ENCODE results near the gene ANKRD33.
A peak's percentile ranks its signal among the peaks of the same experiment; 100 is the strongest.

The ANKRD33 gene

DNA sequence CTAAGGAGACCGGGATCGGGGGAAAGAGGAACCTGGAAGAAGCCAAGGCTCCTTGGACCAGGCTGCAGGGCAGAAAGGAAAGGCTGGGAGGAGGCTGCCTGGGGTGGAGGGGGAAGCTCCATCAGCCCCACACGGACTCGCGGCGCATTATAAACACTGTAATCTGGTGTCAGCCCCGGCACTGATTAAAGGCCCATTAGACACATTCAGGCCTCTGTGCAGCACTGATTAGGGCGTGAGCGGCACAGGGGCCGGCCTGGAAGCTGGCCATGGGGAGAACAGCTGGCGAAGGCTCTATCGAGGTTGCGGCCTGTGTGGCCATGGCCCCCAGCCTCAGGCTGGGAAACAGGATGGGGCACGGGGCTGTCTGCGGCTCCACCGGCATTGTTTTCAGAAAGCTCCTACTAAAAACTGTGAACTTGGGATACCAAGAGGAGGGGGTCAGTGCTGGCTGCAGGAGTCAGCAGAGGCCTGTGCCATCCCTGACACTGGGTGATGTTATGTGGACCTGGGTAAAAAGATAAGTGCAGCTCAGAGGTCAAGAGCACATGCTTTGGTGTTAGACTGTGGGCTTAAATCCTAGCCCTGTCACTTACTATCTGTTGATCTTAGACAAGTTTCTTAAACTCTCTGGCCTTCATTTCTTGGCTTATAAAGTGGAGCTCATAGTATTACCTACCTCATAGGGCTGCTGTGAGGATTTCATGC is 30.0 kb downstream of the ANKRD33 start:
- no peak for DNase-seq (ENCODE audit: low spot score)

DNA sequence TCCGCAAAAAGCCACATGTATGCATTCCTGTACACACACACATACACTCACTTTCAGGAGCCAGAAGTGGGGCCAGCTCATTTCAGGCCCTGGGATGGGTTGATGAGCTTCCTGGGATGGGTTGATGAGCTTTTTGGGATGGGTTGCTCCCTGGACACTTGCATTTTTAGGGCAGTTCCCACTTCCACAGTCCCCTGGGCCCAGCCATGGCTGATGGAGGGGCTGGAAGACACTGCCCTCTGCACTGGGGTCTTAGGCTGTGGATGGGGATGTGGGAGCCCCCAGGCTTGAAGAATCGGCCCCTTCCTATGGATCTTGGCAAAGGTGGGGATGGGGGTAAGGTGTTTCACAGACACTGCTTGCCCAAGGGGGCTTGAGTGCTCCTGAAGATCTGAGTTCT is 32.1 kb downstream of the ANKRD33 start:
- DNase-seq (ENCODE audit: low spot score) = no peak

DNA sequence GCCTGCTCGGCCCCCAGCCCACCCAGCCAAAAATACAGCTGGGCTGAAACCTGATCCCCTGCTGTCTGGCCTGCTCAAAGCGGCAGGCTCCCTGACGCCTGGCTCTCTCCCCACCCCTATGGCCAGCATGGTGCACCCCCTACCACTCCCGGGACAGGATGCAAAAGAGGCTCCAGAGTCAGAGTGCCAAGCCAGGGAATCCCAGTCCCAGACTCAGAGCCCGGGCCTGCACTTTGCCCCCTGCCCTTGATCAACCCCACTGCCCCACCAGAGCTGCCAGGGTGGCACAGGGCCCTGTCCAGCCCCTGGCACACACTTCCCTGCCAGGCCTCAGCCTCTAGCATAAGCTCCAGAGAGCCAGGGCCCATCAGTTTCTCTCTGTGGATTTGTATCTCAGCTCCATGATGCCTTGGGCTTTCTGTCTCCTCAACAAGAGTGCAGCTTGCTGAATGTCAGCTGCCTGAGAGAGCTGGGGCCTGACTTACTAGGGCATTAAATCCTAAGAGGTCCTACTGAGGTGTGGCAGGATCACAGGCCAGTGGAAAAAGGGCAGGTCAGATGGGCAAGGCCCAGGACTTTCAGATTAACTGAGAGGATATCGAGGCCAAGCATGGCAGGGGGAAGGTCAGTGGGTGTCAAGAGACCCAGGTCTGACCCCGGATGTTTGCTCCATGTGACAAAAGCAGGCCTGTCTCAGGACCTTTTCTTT is 33.3 kb downstream of the ANKRD33 start:
- no peak for DNase-seq (ENCODE audit: low spot score)

DNA sequence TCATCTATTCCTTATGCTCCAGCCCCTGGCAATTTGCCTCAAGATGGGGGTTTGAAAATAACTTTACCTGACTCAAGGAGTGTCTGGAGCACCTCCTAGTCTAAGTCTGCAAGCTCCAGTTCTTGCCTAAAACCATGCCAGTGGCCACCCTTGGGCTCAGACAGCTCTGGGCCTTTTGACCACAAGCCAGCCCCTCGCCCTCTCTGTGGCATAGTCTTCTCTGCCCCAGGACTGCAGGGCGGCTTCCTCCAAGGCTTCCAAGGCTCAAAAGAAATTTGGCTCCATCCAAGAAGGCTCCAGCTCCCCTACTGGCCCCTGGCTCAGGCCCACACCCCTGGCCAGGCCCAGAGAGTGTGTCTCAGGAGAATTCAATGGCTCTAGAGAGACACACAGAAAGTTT is 34.2 kb downstream of the ANKRD33 start:
- DNase-seq (ENCODE audit: low spot score) = no peak

DNA sequence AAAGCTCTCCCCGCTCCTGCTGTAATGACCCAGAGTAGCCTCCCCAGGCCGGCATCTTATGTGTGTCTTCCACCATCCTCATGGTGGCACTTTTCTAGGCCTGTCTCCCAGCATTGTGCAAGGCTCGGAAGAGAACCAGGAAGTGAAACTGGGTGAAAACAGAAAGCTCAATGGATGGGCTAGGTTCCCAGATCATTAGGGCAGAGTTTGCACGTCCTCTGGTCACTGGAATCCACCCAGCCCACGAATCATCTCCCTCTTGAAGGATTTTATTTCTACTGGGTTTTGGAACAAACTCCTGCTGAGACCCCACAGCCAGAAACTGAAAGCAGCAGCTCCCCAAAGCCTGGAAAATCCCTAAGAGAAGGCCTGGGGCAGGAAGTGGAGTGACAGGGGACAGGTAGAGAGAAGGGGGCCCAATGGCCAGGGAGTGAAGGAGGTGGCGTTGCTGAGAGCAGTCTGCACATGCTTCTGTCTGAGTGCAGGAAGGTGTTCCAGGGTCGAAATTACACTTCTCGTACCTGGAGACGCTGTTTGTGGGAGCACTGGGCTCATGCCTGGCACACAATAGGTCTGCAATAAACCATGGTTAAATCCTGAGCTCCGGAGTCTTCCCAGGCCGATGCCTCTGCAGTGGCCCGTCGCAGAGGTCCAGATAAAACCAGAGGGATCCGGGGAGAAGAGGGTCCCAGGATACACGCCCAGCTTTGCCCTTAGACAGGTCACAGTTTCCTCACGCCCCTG is 35.0 kb downstream of the ANKRD33 start:
- peak; percentile 75 for DNase-seq (ENCODE audit: low spot score)

DNA sequence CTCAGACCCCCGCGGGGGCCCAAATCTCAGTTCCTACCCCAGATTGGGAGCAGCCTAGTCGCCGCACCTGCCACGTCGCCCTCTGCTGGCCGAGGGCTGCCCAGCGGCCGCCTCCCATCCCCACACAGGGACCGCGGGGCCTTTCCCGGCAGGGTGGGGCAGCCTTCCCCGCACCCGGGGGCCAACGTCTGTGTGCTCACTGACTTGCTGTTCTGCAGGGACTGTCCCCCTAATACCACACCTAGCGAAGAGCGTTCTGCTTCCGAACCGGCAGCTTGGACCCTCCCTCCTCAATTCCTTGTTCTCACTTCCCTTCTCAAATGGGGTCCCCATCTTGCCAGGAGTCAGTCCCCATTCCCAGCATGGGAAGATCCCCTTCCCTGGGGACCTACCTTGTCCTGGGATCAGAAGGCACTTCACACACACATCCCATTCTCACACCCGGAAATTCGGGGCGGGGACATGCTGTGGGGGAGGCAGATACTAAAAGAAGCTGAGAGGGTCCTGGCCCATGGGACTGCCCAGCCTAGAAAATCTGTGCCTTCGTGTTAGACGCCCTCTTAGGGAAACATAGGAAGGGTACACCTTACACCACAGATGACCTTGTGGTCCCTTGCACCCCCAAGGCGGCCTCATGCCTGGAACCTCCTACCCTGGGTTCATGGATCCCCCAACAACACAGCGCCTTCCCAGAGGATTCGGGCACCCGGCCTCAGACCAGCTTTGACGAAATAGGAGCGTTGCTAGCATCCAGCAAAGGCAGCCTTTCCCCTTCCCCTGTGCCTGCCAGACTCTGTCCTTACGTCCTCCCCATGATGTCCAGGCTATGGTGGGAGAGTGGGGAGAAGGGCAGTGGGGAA is 35.8 kb downstream of the ANKRD33 start:
- DNase-seq (ENCODE audit: low spot score) = peak; percentile 89

DNA sequence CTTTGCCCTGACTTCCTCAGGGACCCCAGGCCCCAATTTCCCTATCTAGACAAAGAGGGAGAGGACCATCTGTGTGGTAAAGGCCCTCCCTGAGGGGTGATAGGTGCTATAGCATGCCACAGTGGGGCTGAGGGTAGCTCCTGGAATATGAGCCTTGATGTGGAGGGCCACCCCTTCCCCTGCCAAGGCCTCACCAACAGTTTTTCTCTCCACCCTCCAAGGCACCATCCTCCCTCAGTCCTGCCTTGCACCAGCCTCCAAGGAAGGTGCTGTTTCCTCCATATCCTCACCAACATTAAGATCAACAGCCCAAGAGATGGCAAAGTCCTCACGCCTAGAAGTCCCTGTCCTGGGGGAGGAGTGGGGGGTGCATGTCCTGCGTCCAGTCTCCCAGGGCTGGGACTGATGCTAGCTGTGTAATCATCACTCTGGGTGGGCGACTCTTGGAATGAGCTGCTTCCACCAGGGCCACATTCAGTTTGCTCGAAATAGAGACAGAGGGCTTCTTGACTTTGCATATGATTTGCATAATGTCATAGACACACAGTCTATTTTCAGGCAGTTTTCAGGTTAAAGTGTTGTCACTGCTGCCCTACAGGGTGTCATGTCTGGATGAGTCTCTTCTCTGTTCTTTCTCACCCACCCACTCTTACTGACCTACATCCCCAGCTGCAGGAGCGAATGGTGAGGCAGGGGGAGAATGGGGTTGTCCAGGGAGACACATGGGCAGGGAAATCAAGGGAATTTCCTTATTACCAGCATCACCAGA is 36.8 kb downstream of the ANKRD33 start:
- DNase-seq (ENCODE audit: low spot score) = no peak

DNA sequence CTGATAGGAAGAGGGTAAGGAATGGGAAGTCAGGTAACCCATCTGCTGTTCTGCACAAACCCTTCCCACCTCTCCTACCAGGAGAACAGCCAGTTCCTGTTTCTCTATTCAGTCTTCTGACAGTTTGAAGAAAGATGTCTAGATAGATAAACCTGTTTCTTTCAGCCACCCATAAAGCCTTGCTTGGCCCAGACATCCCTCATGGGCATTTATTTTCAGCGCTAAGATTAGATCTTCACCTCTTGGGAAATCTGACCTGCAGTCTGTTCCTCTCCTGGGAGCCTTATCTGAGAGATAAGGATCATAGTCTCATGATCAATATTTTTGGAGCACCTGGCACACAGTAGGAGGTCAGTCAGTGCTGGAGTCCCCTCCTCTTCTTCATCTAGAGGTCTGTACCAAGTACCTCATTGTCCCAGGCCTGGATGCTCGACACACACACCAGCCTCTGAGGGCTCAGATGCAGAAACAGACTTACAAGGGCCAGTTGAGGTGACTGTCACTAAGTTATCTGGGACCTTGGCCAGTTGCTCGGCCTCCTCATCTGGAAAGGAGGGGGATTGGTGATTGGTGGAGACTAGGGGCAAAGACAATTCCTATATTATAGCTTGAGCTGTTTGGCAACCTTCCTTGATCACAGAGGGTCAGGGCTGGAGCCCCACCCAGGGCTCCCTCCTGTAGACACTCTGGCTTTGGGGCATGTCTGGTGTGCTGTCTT is 37.6 kb downstream of the ANKRD33 start:
- no peak for DNase-seq (ENCODE audit: low spot score)

DNA sequence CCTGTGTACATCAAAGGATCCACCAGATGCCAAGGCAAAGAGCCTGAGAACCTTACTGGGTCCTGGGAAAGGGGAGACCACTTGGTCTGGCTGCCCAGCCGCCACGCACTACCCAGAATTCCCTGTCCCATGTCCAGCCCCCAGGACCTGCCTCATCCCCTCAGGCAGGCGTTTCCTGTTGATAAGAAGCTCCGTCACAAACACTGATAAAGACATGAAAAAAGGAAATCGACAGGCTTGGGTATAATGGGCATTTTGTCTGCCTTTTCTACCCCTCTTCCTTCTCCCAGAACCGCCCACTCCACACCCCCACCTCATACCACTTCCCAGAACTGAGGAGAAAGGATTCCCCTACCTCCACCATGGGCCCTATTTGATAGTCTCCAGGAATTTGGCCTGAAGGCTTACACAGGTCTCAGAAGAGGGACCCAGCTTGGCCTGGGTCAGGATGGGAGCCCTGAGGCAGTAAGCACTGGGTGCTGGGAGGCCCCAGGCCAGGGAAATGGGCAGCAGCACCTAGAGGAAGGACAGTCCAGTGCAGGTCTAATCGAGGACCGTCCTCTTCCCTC is 38.2 kb downstream of the ANKRD33 start:
- no peak for DNase-seq (ENCODE audit: low spot score)

DNA sequence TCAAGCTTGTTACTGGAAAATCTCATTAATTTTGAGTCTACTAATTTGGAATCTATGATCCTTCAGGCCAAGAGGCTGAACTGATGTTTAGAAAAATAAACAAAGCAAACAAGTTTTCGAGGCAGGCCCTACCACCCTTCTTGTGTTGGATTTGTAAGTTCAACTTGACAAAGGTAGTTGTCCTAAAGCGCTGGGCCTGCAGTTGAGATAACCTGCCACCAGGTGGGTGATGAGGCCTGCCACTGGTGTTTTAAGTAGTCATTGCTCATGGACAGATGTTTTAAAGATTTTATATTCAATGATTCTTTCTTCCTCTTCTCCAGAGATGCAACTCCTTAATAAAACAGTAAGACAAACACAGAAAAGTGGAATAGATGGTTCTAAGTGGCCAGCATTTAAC is 38.8 kb downstream of the ANKRD33 start:
- no peak for DNase-seq (ENCODE audit: low spot score)

DNA sequence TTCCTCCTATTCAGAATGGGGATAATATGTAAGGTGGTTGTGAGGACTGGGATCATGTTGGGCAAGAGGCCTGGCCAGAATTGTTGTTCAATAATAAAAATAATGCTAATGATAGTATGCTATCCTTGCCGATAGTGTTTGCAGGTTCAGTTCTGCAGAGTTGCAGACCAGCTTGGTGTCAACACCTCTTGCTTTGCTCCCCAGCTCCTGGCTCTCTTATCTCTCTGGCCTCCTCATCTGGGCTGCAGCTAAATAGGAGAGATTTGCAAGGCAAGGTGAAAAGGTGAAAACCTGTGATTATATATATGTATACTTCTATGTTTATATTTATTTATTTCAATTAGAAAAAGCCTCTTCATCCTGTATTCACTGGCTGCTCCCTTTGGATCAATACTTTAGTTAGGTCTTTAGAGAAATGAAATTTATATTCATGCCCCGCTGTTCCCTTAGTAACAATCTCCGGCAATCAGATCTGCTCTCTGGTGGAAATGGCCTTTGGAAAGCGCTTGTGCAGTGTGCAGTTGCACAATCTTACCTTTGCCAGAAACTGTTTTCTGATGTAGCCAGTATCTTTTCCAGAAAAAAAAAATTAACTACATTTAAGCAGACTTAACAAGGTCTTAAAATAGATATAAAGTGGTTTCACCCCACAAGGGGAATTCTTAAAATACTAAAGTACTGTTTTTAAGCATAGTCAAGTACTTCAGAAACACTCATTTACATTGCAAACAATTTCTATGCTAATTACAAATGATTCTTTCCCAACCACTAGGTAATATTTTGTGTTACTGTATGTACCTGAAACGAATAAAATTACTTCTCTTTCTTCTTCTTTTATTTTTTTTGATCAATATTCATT is 44.5 kb downstream of the ANKRD33 start:
- DNase-seq (ENCODE audit: low spot score) = no peak

DNA sequence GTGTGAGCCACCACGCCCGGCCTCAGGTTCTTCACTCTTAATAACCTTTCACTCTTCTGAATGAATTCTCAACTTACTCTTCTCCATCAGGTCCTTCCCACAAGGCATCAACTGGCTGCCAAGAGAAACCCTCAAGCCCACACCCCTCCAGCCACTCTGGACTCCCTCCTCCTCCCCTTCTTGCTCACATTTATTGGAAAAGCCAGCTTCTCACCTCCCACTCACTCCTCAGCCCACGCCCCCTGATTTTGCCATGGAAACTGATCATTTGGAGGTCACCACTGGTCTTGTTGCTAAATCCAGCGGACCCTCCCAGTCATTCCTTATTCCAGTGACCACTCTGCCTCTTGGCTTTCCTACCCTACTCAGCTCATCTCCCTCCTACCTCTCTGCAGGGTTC is 46.2 kb downstream of the ANKRD33 start:
- DNase-seq (ENCODE audit: low spot score) = no peak

DNA sequence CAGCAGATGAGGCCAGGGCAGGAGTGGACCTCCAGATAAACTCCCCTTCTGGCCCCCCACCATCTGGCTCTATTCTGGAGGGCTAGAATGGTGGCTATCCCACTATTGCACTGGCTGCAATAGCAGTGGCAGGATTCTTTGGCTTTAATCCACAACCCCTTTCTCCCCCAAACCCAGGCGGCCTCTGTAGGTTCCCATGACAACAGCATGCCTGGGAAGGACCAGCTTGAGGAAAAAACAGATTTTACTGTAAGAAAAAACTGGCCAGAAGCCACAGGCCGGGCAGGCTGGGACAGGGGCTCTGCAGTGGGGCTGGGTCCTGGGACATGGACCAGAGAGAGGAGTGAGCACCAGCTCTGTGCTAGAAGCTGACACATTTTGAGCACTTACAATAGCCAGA is 50.0 kb downstream of the ANKRD33 start:
- DNase-seq (ENCODE audit: low spot score) = no peak

DNA sequence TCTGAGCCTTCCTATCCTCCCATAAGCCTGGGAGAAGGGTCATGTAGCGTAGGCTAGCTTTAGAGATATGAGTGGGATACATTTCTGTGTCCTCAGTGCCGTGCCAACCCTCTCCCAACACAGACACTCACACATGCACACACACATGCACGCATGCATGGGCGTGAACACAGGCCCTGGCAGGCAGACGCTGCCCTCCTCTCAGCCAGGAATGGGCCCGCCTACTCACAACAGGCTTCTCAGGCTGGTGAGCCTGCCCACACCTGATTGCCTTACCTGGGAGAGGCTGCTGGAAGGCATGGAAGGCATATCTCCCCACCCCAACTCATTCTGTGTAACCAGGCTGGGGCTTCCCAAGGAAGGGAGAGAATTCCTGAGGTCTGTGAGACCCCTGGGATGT is 50.8 kb downstream of the ANKRD33 start:
- no peak for DNase-seq (ENCODE audit: low spot score)

DNA sequence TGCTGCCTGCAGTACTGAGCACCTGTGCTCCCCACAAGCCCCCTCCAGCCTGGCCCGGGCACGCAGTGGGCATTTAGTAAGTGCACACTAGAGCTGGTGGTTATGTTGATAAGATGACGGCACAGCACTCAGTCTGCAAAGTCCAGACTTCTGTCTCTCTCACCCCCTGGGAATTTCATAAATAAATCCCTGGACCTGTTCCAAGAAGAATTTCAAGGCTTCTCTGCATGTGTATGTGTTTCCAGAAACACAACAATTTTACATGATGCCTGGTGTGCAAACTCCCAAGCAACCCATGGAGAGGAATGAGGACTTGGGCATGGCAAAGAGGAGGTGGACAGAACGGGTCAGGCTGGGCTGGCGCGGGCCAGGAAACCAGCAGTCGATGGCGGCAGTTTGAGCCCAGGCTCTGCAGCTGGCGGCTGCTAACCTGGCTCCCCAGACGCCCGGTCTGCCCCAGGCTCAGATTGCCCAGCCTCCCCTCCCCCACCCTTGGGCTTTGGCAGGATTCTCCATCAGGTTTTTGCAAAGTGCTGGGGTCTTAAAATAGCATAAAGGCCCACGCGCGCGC is 53.2 kb downstream of the ANKRD33 start:
- no peak for DNase-seq (ENCODE audit: low spot score)
